HG02884 (cell line): Measurements from ENCODE around the gene WDR86.

ENCODE experiments used
- ATAC-seq: cut with Tn5 transposase; IDR thresholded peaks from one replicate; pipeline ENCODE4 v1.9.1; 2021; ENCODE audit warnings: mild to moderate bottlenecking, moderate library complexity; ENCODE audit not compliant: unreplicated experiment

The WDR86 gene

GRCh38 chr7:151409667-151410404 lies at the start of gene WDR86:
Gene WDR86 (minus strand): TSS chr7:151410038. CDS start chr7:151409589, 449 bp downstream.
- no peak for ATAC-seq

- no peak for ATAC-seq
Observed at GRCh38 chr7:151457534-151457933, 47.7 kb upstream of the WDR86 start.

- ATAC-seq = no peak
Observed at GRCh38 chr7:151456782-151457181, 46.9 kb upstream of the WDR86 start.

GRCh38 chr7:151456276-151456675 lies 46.4 kb upstream of the WDR86 start:
- ATAC-seq = no peak

GRCh38 chr7:151455690-151456089 lies 45.9 kb upstream of the WDR86 start:
- no peak for ATAC-seq

- no peak for ATAC-seq
Observed at GRCh38 chr7:151454932-151455530, 45.2 kb upstream of the WDR86 start.

GRCh38 chr7:151454305-151454704 lies 44.5 kb upstream of the WDR86 start:
- ATAC-seq = no peak

GRCh38 chr7:151453326-151453791 lies 43.5 kb upstream of the WDR86 start:
- no peak for ATAC-seq

GRCh38 chr7:151452680-151453325 lies 43.0 kb upstream of the WDR86 start:
- no peak for ATAC-seq

- ATAC-seq = no peak
Observed at GRCh38 chr7:151451626-151452571, 42.1 kb upstream of the WDR86 start.

- ATAC-seq = no peak
Observed at GRCh38 chr7:151451156-151451555, 41.3 kb upstream of the WDR86 start.

GRCh38 chr7:151449990-151450389 lies 40.2 kb upstream of the WDR86 start:
- ATAC-seq = no peak

GRCh38 chr7:151448261-151449252 lies 38.7 kb upstream of the WDR86 start:
- ATAC-seq = no peak

- ATAC-seq = no peak
Observed at GRCh38 chr7:151447901-151448260, 38.0 kb upstream of the WDR86 start.

- no peak for ATAC-seq
Observed at GRCh38 chr7:151447312-151447711, 37.5 kb upstream of the WDR86 start.

- no peak for ATAC-seq
Observed at GRCh38 chr7:151446412-151446811, 36.6 kb upstream of the WDR86 start.

- no peak for ATAC-seq
Observed at GRCh38 chr7:151444632-151445031, 34.8 kb upstream of the WDR86 start.

- no peak for ATAC-seq
Observed at GRCh38 chr7:151442776-151443496, 33.1 kb upstream of the WDR86 start.

- ATAC-seq = no peak
Observed at GRCh38 chr7:151440799-151441445, 31.1 kb upstream of the WDR86 start.
